ENCODE data around the gene IL17RC.
"Not testable (repeated sequence)": the region's sequence is repeated elsewhere in the genome, so short reads cannot be mapped to it uniquely, and the experiment has no call there.

The IL17RC gene

DNA sequence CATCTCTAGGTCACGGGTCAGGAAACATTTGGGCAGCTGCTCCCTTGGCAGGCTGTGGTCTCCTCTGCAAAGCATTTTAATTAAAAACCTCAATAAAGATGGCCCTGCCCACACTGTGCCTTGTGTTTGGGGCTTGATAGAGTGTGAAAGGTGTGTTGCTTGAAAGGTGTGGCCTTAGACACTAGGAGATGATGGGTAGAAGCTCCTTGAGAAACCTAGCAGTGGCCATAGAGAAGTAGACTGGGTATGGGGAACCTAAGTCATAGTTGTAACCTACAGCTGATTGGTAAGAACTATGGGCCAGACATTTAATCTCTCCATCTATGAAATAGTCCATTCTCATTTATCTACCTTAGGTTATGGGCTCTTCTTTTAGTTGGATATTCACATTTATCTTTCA, 23.2 kb upstream of the IL17RC start:
- Histone ChIP-seq H3K36me3 (ENCODE audit: control insufficient read depth, insufficient read depth, low read length) (peaks cover 10% of the 10 kb centered on the region), H3K27me3 (replicated peaks; ENCODE audit: control insufficient read depth, insufficient read depth, low read length, poor library complexity, severe bottlenecking) (no peaks in the 10 kb centered on the region), H3K27ac (ENCODE audit: insufficient read depth, low read length, poor library complexity, severe bottlenecking) (no peak overlapping the region), H3K4me3 (ENCODE audit: insufficient read depth, low read depth, low read length, poor library complexity, severe bottlenecking) (no peak overlapping the region), H3K4me1 (ENCODE audit: control insufficient read depth, insufficient read depth, low read length, poor library complexity, severe bottlenecking) (peaks cover 11% of the 10 kb centered on the region), H3K9me3 (ENCODE audit: control insufficient read depth, low read length) (no peaks in the 10 kb centered on the region)
- DNase-seq = no peak

DNA sequence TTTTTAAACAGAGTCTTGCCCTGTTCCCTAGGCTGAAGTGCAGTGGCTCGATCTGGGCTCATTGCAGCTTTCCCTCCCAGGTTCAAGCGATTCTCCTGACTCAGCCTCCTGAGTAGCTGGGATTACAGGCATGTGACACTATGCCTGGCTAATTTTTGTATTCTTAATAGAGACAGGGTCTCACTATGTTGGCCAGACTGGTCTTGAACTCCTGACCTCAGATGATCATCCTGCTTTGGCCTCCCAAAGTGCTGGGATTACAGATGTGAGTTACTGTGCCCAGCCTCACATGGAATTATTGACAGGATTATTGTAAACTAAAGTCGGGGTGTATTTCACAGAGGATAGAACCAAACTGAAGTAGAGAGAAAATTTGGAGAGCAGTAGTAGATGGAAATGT, 21.2 kb upstream of the IL17RC start:
- not testable (repeated sequence) for H3K27me3 ChIP-seq (replicated peaks; ENCODE audit: control insufficient read depth, insufficient read depth, low read length, poor library complexity, severe bottlenecking); H3K4me3 ChIP-seq (ENCODE audit: insufficient read depth, low read depth, low read length, poor library complexity, severe bottlenecking); H3K9me3 ChIP-seq (ENCODE audit: control insufficient read depth, low read length); DNase-seq; H3K27ac ChIP-seq (ENCODE audit: insufficient read depth, low read length, poor library complexity, severe bottlenecking)
- Histone ChIP-seq H3K4me1 (ENCODE audit: control insufficient read depth, insufficient read depth, low read length, poor library complexity, severe bottlenecking) (peaks cover 11% of the 10 kb centered on the region), H3K36me3 (ENCODE audit: control insufficient read depth, insufficient read depth, low read length) (peaks cover 10% of the 10 kb centered on the region)

DNA sequence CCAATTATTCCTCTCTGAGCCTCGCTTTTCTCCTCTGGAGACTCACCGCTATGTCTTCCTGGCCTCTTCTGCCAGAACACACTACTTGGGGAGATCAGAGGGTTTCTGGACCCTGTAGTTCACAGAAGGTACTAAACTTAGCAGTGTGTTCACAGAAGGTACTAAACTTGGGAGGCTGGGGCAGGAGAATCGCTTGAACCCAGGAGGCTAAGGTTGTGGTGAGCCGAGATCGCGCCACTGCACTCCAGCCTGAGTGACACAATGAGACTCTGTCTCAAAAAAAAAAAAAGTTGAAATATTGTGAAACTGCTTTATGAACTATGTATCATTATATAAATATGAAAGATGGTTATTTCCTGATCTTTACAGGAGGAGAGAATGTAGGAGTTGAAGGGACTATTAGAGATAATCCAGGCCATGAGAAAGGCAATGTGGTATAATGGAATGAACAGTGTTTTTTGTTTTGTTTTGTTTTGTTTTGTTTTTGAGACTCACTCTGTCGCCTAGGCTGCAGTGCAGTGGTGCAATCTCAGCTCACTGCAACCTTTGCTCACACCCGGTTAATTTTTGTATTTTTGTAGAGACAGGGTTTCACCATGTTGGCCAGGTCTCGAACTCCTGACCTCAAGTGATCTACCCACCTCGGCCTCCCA, 20.0 kb upstream of the IL17RC start:
- H3K27ac ChIP-seq (ENCODE audit: insufficient read depth, low read length, poor library complexity, severe bottlenecking); H3K4me1 ChIP-seq (ENCODE audit: control insufficient read depth, insufficient read depth, low read length, poor library complexity, severe bottlenecking): not testable (repeated sequence)

GRCh38 chr3:9897408-9898372, 19.2 kb upstream of the IL17RC start:
- no peak for DNase-seq
- H3K36me3 ChIP-seq (ENCODE audit: control insufficient read depth, insufficient read depth, low read length) = peaks cover 10% of the 10 kb centered on the region
- no peaks in the 10 kb centered on the region for H3K27me3 ChIP-seq (replicated peaks; ENCODE audit: control insufficient read depth, insufficient read depth, low read length, poor library complexity, severe bottlenecking)
- peaks cover 18% of the 10 kb centered on the region for H3K4me1 ChIP-seq (ENCODE audit: control insufficient read depth, insufficient read depth, low read length, poor library complexity, severe bottlenecking)
- no peak overlapping the region for H3K27ac ChIP-seq (ENCODE audit: insufficient read depth, low read length, poor library complexity, severe bottlenecking)
- no peak overlapping the region for H3K4me3 ChIP-seq (ENCODE audit: insufficient read depth, low read depth, low read length, poor library complexity, severe bottlenecking)
- no peaks in the 10 kb centered on the region for H3K9me3 ChIP-seq (ENCODE audit: control insufficient read depth, low read length)

More for the DNA sequence above, 20.0 kb upstream of the IL17RC start:
- peaks cover 10% of the 10 kb centered on the region for H3K36me3 ChIP-seq (ENCODE audit: control insufficient read depth, insufficient read depth, low read length)
- DNase-seq; H3K27me3 ChIP-seq (replicated peaks; ENCODE audit: control insufficient read depth, insufficient read depth, low read length, poor library complexity, severe bottlenecking); H3K9me3 ChIP-seq (ENCODE audit: control insufficient read depth, low read length); H3K4me3 ChIP-seq (ENCODE audit: insufficient read depth, low read depth, low read length, poor library complexity, severe bottlenecking): not testable (repeated sequence)

DNA sequence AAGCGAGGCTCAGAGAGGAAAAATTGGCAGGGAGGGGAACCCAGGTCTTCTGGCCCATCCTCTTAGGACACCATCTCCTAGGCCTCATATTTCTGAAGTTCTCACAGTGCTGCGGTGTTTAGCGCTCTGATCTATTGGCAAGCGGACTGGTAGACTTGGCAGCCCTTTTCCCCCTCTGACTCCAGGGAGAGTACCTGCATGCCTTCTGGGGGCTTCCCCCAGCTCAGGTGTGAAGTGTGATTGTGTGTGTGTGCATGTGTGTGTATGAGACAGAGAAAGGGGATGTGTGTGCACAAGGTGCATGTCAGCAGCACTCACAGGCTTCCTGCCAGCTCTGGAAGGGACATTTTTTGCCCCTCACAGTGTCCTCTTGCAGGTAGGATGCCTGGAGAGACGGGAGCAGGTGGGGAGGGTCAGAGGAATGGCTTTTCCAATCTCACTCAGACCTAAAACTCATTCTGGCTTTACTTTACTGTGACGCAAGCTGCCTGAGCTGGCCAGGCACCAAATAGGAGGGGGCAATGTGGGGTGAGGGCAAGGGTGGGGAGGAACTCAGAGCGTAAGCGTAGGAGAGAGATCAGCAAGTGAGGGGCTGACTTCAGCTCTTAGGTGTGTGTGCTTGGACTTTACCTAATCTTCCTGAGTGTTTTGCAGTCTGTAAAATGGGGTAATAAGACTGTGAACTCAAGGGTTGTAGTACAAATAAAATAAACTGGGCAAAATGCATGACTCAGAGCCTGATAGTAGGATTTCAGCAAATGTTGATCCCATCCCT, 18.2 kb upstream of the IL17RC start:
- Histone ChIP-seq H3K27ac (ENCODE audit: insufficient read depth, low read length, poor library complexity, severe bottlenecking) (no peak overlapping the region), H3K4me1 (ENCODE audit: control insufficient read depth, insufficient read depth, low read length, poor library complexity, severe bottlenecking) (peaks cover 20% of the 10 kb centered on the region)

GRCh38 chr3:9899289-9899791, 17.6 kb upstream of the IL17RC start:
- peaks cover 20% of the 10 kb centered on the region for H3K4me1 ChIP-seq (ENCODE audit: control insufficient read depth, insufficient read depth, low read length, poor library complexity, severe bottlenecking)

More for the DNA sequence above, 18.2 kb upstream of the IL17RC start:
- Histone ChIP-seq H3K36me3 (ENCODE audit: control insufficient read depth, insufficient read depth, low read length) (peaks cover under 1% of the 10 kb centered on the region), H3K9me3 (ENCODE audit: control insufficient read depth, low read length) (no peaks in the 10 kb centered on the region), H3K4me3 (ENCODE audit: insufficient read depth, low read depth, low read length, poor library complexity, severe bottlenecking) (no peak overlapping the region), H3K27me3 (replicated peaks; ENCODE audit: control insufficient read depth, insufficient read depth, low read length, poor library complexity, severe bottlenecking) (no peaks in the 10 kb centered on the region)
- no peak for DNase-seq

DNA sequence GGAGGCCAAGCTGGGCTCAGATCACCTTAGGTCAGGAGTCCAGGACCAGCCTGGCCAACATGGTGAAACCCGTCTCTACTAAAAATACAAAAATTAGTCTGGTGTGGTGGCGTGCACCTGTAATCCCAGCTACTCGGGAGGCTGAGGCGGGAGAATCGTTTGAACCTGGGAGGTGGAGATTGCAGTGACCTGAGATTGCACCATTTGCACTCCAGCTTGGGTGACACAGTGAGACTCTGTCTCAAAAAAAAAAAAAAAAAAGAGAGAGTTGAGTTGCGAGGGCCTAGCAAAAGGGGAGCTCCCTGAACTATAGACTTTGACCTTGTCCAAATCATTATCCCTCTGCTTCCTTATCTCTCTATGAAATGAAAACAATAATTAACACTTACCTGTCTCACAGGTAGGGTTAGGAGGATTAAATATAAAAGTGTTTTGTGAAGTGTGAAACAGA, 15.9 kb upstream of the IL17RC start:
- H3K36me3 ChIP-seq (ENCODE audit: control insufficient read depth, insufficient read depth, low read length); H3K27ac ChIP-seq (ENCODE audit: insufficient read depth, low read length, poor library complexity, severe bottlenecking); DNase-seq; H3K27me3 ChIP-seq (replicated peaks; ENCODE audit: control insufficient read depth, insufficient read depth, low read length, poor library complexity, severe bottlenecking); H3K4me3 ChIP-seq (ENCODE audit: insufficient read depth, low read depth, low read length, poor library complexity, severe bottlenecking); H3K9me3 ChIP-seq (ENCODE audit: control insufficient read depth, low read length): not testable (repeated sequence)
- H3K4me1 ChIP-seq (ENCODE audit: control insufficient read depth, insufficient read depth, low read length, poor library complexity, severe bottlenecking) = peaks cover 14% of the 10 kb centered on the region

More at GRCh38 chr3:9899289-9899791, 17.6 kb upstream of the IL17RC start:
- DNase-seq = no peak
- Histone ChIP-seq H3K36me3 (ENCODE audit: control insufficient read depth, insufficient read depth, low read length) (no peaks in the 10 kb centered on the region), H3K27ac (ENCODE audit: insufficient read depth, low read length, poor library complexity, severe bottlenecking) (no peak overlapping the region), H3K4me3 (ENCODE audit: insufficient read depth, low read depth, low read length, poor library complexity, severe bottlenecking) (no peak overlapping the region), H3K27me3 (replicated peaks; ENCODE audit: control insufficient read depth, insufficient read depth, low read length, poor library complexity, severe bottlenecking) (no peaks in the 10 kb centered on the region), H3K9me3 (ENCODE audit: control insufficient read depth, low read length) (no peaks in the 10 kb centered on the region)

GRCh38 chr3:9901967-9902366, 14.9 kb upstream of the IL17RC start:
- H3K27ac ChIP-seq (ENCODE audit: insufficient read depth, low read length, poor library complexity, severe bottlenecking) = peak overlapping the region; percentile 12
- no peaks in the 10 kb centered on the region for H3K27me3 ChIP-seq (replicated peaks; ENCODE audit: control insufficient read depth, insufficient read depth, low read length, poor library complexity, severe bottlenecking)
- DNase-seq = peak in 2 of 3 donors; percentile 38 to 44
- H3K4me1 ChIP-seq (ENCODE audit: control insufficient read depth, insufficient read depth, low read length, poor library complexity, severe bottlenecking) = peaks cover 14% of the 10 kb centered on the region
- no peaks in the 10 kb centered on the region for H3K9me3 ChIP-seq (ENCODE audit: control insufficient read depth, low read length)
- H3K4me3 ChIP-seq (ENCODE audit: insufficient read depth, low read depth, low read length, poor library complexity, severe bottlenecking) = peak overlapping the region; percentile 33
- no peaks in the 10 kb centered on the region for H3K36me3 ChIP-seq (ENCODE audit: control insufficient read depth, insufficient read depth, low read length)

- no peaks in the 10 kb centered on the region for H3K27me3 ChIP-seq (replicated peaks; ENCODE audit: control insufficient read depth, insufficient read depth, low read length, poor library complexity, severe bottlenecking)
- no peaks in the 10 kb centered on the region for H3K36me3 ChIP-seq (ENCODE audit: control insufficient read depth, insufficient read depth, low read length)
- DNase-seq = no peak
- H3K4me3 ChIP-seq (ENCODE audit: insufficient read depth, low read depth, low read length, poor library complexity, severe bottlenecking) = peak within 1 kb of the TSS; percentile 33
- no peaks in the 10 kb centered on the region for H3K9me3 ChIP-seq (ENCODE audit: control insufficient read depth, low read length)
- H3K4me1 ChIP-seq (ENCODE audit: control insufficient read depth, insufficient read depth, low read length, poor library complexity, severe bottlenecking) = peaks cover 14% of the 10 kb centered on the region
- H3K27ac ChIP-seq (ENCODE audit: insufficient read depth, low read length, poor library complexity, severe bottlenecking) = peak within 1 kb of the TSS; percentile 12
These were observed 14.3 kb upstream of the IL17RC start, which contains the start of gene IL17RE for GRCh38 chr3:9902372-9903237. TSS of gene IL17RE (plus strand) at chr3:9902848. CDS start at chr3:9902933, 85 bp downstream.
